NCI-H460 (cell line): ENCODE results near the gene LTBP3. TPM values are rescaled to one million over a fixed set of nuclear protein-coding genes. Genes with fewer than 3 reads are reported as not detected.
A peak's percentile ranks its signal among the peaks of the same experiment; 100 is the strongest.
"Not testable (repeated sequence)": the region's sequence is repeated elsewhere in the genome, so short reads cannot be mapped to it uniquely, and the experiment has no call there.

Experiments used
- DNase-seq: peaks from one replicate; pipeline ENCODE4 v3.0.0-alpha.2; 2016; ENCODE audit warnings: low read depth; ENCODE audit errors: extremely low read depth
- total RNA-seq: library from RNA; depleted of rRNA; stranded (reverse); fragments of >200 nt; shearing (Covaris generic); gene quantifications from 2 replicates; pipeline ENCODE4 v1.2.3, GENCODE V29; 2014

LTBP3 gene
- total RNA-seq, 1 experiment from 2014 or later: 13.9 TPM

DNA sequence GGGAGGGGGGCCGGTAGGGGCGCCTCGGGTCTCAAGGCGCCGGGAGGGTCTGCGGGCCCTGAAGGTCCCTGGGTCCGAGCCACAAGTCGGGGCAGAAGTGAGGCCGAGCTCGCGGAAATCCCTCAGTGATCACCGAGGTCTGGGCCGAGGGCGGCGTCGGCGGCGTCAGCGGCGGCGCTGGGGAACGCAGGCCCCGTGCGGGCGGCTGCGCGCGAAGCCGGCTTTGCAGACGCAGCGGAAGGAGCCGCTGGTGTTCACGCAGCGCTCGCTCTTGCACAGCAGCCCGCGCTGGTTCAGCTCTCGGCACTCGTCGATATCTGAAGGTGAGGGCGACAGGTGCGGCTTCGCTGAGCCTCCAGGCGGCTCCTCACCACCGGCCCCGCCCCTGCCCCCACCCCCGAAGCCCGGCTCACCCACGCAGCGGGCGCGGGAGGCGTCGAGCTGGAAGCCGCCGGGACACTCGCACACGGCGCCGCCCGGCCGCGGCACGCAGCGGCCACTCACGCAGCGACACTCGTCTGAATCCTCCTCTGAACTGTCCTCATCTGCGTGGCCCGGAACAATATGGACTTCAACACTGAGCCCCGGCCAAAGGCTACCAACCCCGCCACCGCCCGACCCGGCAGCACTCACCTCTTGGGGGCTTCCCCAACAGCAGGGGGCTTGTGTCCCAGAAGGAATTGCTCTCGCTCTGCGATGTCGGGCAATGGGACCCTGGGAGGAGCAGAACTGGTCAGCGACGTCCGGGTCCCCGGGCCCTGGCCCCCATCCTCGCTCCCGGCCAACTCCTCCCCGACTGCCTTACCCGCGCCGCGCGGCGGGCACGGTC lies 19.0 kb downstream of the LTBP3 start:
- DNase-seq: no peak

DNA sequence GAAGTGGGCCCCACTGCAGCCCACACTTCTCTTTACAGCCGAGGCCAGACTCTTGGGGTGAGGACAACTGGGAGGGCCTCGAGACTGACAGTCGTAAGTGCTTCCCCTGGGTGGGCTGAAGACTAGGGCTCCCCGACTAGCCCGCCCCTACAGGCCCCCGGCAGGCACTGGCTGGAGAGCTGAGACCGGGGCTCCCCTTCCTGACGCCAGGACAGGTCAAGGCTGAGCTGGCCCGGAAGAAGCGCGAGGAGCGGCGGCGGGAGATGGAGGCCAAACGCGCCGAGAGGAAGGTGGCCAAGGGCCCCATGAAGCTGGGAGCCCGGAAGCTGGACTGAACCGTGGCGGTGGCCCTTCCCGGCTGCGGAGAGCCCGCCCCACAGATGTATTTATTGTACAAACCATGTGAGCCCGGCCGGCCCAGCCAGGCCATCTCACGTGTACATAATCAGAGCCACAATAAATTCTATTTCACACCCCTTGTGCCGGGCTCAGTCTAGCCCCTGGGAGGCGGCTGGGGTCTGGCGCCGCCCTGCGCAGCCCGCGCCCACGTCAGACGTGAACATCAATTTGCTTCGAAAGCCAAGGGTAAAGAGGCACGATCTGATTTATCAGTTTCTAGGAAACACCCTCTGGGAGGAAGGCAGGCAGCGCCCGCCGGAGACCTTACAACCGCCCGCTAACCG lies 19.8 kb downstream of the LTBP3 start:
- DNase-seq: no peak

DNA sequence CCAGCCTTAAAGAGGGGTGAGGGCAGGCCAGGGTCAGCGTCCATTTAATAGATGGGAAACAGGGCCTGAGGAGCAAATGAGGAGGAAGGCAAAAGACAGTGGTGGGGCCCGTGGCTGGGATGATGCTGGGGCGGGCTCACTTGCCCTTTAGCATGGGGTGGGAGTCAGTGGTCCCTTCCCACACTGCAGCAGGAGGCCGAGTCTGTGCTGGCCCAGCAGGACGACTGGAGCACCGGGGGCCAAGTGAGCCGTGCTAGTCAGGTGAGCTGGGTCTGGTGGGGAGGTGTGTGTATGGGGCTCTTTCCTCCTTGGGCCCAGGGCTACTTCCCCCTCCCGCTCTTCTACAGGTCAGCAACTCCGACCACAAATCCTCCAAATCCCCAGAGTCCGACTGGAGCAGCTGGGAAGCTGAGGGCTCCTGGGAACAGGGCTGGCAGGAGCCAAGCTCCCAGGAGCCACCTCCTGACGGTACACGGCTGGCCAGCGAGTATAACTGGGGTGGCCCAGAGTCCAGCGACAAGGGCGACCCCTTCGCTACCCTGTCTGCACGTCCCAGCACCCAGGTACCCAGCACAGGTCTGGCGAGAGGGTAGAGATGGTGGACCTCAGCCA lies 20.4 kb downstream of the LTBP3 start:
- no peak for DNase-seq

DNA sequence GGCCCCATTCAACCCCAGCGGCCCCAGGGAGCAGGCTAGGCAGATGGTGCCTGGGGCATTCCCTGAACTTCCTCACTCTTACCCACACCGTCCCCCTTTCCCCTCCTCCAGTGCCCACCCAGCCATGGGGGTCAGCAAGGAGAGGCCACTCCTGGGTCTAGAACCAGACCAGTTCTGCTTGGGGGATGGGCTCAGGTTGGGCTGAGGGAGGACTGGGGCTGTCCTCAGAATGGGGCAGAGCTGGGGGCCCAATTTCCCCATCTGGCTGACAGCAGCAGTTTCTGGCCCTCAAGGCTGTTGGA lies 20.9 kb downstream of the LTBP3 start:
- DNase-seq: no peak

DNA sequence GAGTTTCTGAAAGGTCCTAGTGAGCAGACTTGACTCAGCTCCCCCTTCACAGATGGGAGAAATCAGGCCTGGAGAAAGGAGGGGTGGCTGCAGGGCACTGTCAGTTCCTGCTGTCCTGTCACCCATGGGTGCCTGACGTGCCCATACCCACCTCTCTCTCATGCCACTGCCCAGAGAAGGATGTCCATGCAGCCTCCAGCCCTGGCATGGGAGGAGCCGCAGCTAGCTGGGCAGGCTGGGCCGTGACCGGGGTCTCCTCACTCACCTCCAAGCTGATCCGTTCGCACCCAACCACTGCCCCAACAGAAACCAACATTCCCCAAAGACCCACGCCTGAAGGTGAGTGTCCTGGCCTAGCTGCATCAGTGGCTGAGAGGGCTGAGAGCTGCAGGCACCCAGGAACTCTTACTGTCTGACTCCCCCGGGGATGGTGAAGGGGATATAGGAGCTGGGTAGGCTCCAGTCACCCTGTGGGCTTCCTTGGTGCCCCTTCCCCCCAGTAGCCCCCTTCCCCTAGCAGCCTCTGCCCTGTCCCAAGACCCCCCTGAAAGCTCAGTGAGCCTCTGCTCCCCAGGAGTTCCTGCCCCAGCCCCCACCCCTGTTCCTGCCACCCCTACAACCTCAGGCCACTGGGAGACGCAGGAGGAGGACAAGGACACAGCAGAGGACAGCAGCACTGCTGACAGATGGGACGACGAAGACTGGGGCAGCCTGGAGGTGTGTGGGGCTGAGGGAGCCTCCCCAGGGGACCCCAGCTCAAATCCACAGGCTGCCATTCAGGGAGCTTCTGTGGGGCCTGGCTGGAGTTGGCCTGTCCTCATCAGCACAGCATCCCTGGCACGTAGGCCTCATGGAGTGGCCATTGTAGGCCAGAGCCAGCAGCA lies 21.5 kb downstream of the LTBP3 start:
- no peak for DNase-seq

DNA sequence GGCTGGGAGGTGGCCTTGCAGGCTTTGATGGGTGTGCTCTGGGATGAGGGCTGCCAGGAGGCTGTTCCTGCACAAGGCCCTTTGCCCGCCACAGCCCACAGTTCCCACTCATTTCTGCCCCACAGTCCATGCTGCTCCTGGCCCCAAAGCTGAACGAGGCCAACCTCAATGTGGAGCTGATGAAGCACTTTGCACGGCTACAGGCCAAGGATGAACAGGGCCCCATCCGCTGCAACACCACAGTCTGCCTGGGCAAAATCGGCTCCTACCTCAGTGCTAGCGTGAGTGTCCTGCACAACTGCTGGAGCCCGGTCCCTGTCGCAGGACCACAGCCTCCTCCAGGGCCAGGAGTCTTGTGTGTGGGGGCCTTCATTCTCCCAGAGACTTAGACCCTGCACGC lies 23.1 kb downstream of the LTBP3 start:
- no peak for DNase-seq

DNA sequence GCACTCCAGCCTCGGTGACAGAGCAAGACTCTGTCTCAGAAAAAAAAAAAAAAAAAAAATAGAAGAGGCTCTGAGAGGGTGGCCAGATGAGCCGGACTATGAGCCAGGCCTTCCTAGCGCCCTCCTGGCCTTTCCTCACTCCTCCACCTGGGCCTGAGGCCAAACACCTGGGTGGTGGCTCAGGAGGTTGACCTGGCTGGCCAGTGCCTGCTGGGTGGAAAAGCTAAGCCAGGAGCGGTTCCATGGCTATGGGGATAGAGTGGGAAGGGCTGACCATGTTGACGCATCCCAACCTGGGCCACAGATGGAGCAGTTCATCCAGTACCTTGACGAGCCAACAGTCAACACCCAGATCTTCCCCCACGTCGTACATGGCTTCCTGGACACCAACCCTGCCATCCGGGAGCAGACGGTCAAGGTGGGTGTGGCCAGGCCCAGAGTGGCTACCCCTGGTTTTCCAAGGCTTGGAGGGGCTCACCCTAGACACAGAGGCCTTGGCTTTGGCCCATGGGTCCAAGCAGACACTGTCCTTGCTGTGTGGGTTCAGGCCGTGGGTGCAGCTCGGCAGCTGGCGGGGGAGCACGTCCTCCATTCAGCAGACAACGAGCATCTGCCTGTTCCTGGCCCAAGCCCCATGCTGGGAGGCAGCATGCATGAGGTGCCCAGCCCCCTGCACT lies 25.6 kb downstream of the LTBP3 start:
- no peak for DNase-seq

DNA sequence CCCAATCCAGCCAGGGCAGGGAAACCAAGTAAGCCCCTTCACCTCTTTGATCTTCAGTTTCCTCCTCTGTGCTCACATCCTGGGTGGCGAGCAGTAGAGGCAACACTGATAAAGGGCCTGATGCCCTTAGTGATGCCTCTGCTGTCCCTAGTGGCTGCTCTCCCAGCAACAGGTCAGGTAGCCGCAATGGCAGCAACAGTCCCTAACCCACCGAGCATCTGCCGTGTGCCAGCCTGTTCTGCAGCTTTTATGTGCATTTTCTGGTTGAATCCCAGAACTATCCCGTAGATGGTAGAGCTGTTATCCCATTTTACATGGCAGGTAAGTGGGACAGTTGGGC lies 28.0 kb downstream of the LTBP3 start:
- DNase-seq: no peak

DNA sequence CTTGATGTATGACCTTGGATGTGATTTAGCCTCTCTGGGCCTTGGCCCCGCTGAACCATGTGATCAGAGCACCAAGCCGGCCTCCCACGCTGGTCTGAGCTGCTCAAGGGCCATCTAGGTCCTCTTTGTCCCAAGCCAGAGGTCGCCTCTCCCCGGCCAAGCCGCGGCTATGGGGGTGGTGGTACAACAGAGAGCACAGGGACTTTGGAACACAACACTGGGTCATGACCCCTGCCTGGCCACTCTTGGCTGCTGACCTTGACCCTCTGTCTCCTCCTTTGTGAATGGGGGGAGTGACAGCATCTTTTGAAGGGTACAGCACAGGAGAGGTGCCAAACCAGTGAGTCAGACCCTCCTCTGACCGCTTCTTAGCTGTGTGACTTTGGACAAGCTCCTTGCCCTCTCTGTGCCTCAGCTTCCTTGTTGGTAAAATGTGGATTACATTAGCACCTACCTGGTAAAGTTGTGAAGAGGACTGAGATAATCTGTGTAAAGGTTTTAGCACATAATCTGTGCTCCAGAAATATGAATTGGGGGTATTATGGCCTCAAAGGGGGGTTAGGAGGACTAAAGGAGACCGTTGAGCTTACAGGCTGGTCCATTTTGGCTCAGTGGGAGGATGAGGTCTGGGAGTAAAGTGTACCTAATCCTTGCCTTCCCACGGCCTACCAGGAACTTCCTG lies 28.5 kb downstream of the LTBP3 start:
- no peak for DNase-seq

DNA sequence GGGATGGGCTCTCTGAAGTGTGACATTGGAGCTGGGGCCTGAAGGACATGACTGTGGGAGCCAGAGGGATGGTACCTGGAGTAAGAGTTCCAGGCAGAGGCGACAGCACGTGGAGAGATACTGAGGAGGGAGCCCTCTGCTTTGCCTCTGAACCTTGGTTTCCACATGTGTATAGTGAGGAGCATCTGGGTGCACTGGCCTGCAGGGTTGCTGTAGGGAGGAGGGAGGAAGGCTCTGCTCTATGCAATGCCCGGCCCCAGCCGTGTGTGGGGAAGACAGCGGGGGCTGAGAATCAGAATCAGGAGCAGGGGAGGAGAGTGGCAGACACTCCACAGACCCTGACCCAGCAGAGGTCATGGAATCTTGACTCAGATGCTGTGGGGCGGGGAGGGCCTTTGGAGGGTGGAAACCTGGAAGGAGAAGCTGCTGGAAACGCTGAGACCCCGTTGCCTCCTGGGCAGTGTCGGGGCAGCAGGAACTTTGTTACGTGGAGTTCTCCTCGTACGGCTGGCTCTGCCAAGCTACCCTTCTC lies 29.3 kb downstream of the LTBP3 start:
- no peak for DNase-seq

DNA sequence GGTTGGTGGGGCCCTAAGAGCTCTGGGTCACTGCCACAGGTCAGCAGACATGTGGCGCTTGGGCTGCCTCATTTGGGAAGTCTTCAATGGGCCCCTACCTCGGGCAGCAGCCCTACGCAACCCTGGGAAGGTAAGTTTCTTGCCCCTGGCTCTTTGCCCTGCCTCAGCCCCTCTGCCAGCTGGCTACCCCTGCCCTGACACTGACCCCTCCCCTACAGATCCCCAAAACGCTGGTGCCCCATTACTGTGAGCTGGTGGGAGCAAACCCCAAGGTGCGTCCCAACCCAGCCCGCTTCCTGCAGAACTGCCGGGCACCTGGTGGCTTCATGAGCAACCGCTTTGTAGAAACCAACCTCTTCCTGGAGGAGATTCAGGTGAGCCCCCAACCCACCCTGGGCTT lies 31.4 kb downstream of the LTBP3 start:
- no peak for DNase-seq

DNA sequence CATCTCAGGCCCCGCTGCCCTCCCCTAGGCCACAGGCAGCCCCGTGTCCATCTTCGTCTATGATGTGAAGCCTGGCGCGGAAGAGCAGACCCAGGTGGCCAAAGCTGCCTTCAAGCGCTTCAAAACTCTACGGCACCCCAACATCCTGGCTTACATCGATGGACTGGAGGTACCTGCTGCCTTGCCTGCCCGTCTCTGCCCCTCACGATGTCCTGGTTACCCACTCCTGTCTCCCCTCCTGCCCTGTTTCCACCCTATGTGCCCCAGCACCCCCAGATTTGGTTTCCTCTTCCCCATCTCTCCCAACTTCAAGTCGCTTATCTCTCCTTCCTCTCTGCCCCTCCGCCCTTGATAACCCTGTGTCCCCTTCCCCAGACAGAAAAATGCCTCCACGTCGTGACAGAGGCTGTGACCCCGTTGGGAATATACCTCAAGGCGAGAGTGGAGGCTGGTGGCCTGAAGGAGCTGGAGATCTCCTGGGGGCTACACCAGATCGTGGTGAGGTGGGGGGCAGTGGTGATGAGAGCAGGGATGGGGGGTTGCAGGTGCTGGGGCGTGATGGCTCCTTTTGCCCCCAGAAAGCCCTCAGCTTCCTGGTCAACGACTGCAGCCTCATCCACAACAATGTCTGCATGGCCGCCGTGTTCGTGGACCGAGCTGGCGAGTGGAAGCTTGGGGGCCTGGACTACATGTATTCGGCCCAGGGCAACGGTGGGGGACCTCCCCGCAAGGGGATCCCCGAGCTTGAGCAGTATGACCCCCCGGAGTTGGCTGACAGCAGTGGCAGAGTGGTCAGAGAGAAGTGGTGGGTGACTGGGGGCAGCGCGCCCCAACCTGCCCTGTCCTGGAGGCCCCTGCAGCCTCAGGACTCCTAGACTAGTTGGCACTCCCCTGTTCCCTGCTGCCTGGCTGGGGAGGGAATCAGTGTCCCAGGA lies 32.3 kb downstream of the LTBP3 start:
- DNase-seq: no peak

DNA sequence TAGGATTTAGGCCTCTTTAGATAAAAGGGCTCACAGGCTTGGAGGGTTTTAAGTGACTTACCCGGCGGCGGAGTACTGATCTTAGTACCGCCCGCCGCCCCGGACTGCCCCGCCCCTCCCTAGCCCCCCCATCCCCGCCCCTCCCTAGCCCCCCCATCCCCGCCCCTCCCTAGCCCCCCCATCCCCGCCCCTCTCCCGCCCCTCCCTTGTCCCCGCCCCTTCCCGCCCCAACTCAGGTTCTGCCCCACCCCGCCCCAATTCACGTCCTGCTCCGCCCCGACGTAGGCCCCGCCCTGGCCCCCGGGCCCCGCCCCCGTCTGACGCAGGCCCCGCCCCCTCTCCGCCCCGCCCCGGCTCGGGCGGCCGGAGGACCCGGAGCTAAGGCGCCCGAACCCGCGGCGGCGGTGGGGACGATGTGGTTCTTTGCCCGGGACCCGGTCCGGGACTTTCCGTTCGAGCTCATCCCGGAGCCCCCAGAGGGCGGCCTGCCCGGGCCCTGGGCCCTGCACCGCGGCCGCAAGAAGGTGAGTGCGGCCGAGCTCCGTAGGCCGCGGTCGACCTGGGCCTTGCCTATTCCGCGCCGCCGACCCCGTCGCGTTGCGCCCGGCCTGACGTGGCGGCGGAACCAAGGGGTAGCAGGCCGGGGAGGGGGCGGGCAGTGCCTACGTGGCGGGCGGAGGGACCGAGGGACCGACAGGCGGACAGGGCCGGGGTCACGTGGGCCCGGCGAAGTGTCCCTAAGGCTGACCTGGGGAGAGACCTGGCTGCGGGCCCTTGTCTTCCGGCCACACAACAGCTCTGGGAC lies 33.2 kb downstream of the LTBP3 start, which contains the start of gene SCYL1:
SCYL1 (plus strand) TSS at position 343 of the 805 bp plus-strand sequence; CDS start at position 414, 71 bp downstream.
- DNase-seq: peak; percentile 60

DNA sequence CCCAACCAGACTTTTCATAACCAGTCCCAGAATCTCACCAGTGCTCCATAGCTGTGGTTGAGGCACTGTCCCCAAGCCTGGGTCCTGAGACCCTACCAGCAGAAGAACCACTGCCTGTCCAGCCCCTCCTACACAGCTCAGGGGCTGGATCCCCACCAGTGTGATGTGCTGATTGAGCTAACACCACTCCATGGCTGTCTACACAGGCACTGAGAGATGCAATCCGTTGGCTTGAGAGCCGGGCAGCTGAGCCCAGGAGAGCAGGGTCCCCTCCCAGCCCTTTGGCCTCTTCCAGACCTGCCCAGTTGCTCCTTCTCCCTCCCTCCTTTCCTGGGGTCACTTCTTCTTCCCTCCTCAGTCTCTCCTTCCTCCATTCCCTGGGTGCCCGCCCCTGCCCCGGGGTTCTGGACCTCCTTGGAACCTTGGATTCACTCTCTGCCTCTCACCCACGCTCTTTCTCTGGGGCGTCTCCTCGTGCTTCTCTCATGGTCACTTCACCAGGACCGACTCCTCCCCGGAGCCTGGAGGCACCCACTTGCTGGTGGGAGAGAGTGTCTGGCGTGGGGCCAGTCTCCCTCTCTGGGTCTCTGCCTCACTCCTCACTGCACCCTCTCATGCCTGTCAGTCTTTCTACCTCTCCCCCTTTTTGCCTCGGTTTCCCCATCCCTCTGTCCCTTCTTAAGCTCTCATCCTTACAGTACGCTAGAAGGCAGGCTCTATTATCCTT lies 34.0 kb downstream of the LTBP3 start:
- no peak for DNase-seq

DNA sequence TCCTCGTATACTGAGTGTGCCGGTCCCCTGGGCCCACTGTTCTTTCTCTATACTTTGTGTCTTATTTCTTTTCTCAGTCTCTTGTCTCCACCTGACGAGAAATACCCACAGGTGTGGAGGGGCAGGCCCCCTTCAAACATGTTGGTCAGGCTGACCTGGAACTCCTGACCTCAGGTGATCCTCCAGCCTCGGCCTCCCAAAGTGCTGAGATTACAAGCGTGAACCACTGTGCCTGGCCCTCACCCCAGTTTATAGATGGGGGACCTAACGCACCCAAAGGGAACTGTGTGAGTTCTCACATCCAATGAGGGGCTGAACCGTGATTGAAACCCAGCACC lies 34.6 kb downstream of the LTBP3 start:
- DNase-seq: not testable (repeated sequence)

DNA sequence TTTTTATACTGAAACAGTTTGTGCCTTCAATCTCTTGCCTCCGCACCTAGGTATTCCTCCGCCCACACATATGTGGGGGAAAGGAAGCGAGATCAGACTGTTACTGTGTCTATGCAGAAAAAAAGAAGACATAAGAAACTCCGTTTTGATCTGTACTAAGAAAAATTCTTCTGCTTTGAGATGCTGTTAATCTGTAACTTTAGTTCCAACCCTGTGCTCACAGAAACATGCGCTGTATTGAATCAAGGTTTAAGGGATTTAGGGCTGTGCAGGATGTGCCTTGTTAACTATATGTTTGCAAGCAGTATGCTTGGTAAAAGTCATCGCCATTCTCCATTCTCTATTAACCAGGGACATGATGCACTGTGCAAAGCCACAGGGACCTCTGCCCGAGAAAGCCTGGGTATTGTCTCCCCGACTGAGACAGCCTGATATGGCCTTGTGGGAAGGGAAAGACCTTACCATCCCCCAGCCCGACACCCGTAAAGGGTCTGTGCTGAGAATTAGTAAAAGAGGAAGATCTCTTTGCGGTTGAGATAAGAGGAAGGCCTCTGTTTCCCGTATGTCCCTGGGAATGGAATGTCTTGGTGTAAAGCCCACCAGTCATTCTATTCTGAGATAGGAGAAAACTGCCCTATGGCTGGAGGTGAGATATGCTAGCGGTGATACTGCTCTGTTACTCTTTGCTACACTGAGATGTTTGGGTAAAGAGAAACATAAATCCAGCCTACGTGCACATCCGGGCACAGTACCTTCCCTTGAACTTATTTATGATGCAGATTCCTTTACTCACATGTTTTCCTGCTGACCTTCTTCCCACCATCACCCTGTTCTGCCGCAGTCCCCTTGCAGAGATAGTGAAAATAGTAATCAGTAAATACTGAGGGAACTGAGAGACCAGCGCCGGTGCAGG lies 35.2 kb downstream of the LTBP3 start:
- not testable (repeated sequence) for DNase-seq
